Colon (tissue), 2 donors: ENCODE results near the gene CAPZA1.

Experiments used
- FAIRE-seq: peaks from 2 replicates; lab custom pipeline; 2012; peaks lifted over from hg19 to GRCh38; lab: Jason Lieb, UNC
- donor health status: control.
- donor health status: control.

CAPZA1 gene

GRCh38 chr1:112677501-112677900 is 57.9 kb downstream of the CAPZA1 start:
- no peak for FAIRE-seq

GRCh38 chr1:112678605-112679004 is 59.0 kb downstream of the CAPZA1 start:
- no peak for FAIRE-seq

GRCh38 chr1:112685913-112686312 is 66.3 kb downstream of the CAPZA1 start:
- FAIRE-seq: no peak

GRCh38 chr1:112686417-112686816 is 66.8 kb downstream of the CAPZA1 start:
- FAIRE-seq: no peak

GRCh38 chr1:112686835-112687234 is 67.2 kb downstream of the CAPZA1 start:
- no peak for FAIRE-seq

GRCh38 chr1:112687361-112687760 is 67.7 kb downstream of the CAPZA1 start:
- FAIRE-seq: no peak

GRCh38 chr1:112687785-112688496 is 68.3 kb downstream of the CAPZA1 start:
- no peak for FAIRE-seq

GRCh38 chr1:112688781-112689193 is 69.2 kb downstream of the CAPZA1 start:
- FAIRE-seq: no peak

GRCh38 chr1:112689196-112689841 is 69.7 kb downstream of the CAPZA1 start:
- FAIRE-seq: no peak

- FAIRE-seq: no peak
Observed at GRCh38 chr1:112689842-112690237, 70.2 kb downstream of the CAPZA1 start.

GRCh38 chr1:112692681-112693080 is 73.0 kb downstream of the CAPZA1 start:
- FAIRE-seq: no peak

GRCh38 chr1:112693821-112694220 is 74.2 kb downstream of the CAPZA1 start:
- FAIRE-seq: no peak

- FAIRE-seq: no peak
Observed at GRCh38 chr1:112694363-112694929, 74.8 kb downstream of the CAPZA1 start.

GRCh38 chr1:112695276-112695675 is 75.6 kb downstream of the CAPZA1 start:
- no peak for FAIRE-seq

GRCh38 chr1:112696578-112697314 is 77.1 kb downstream of the CAPZA1 start:
- no peak for FAIRE-seq

- no peak for FAIRE-seq
Observed at GRCh38 chr1:112697781-112698201, 78.2 kb downstream of the CAPZA1 start.

GRCh38 chr1:112698366-112699310 is 79.0 kb downstream of the CAPZA1 start:
- no peak for FAIRE-seq

- FAIRE-seq: no peak
Observed at GRCh38 chr1:112699425-112700144, 80.0 kb downstream of the CAPZA1 start.

- FAIRE-seq: no peak
Observed at GRCh38 chr1:112700290-112701226, 80.9 kb downstream of the CAPZA1 start.
